HepG2 (cell line): Measurements from ENCODE around the gene ABCC5. TPM values are rescaled to one million over a fixed set of nuclear protein-coding genes. Genes with fewer than 3 reads are reported as not detected.
A peak's percentile ranks its signal among the peaks of the same experiment; 100 is the strongest.

Experiments used
- GZF1 ChIP-seq: sonication (generic); formaldehyde crosslinking; IDR thresholded peaks from 2 replicates; pipeline ENCODE4 v1.5.1; 2020; ENCODE audit warnings: mild to moderate bottlenecking, missing genetic modification reagents
- HNRNPL ChIP-seq: fragments of 200-400 bp; formaldehyde crosslinking; IDR thresholded peaks from 2 replicates; pipeline ENCODE4 v1.6.1; 2017; ENCODE audit warnings: mild to moderate bottlenecking, low read depth, low read length
- HOXA3 ChIP-seq: sonication (generic); formaldehyde crosslinking; IDR thresholded peaks from 2 replicates; pipeline ENCODE4 v1.5.0; 2020; ENCODE audit warnings: missing genetic modification reagents
- HOXA5 ChIP-seq: sonication (generic); formaldehyde crosslinking; IDR thresholded peaks from 2 replicates; pipeline ENCODE4 v1.4.0; 2020; ENCODE audit warnings: missing genetic modification reagents
- MYC ChIP-seq: sonication (generic); formaldehyde crosslinking; IDR thresholded peaks from 2 replicates; pipeline ENCODE4 v1.9.0; 2021; ENCODE audit warnings: missing genetic modification reagents, borderline replicate concordance
- NCOA2 ChIP-seq: sonication (generic); formaldehyde crosslinking; IDR thresholded peaks from 2 replicates; pipeline ENCODE4 v1.8.0; 2022; ENCODE audit warnings: inconsistent platforms
- POLR2AphosphoS5 ChIP-seq: IDR thresholded peaks from 2 replicates; pipeline ENCODE4 v1.6.1; 2012; ENCODE audit warnings: low read depth, low read length
- RARA ChIP-seq: IDR thresholded peaks from 2 replicates; pipeline ENCODE4 v1.6.1; 2016; ENCODE audit warnings: missing genetic modification reagents, missing compliant biosample characterization
- TBX2 ChIP-seq: sonication (generic); formaldehyde crosslinking; IDR thresholded peaks from 2 replicates; pipeline ENCODE4 v1.5.0; 2020; ENCODE audit warnings: missing genetic modification reagents, mild to moderate bottlenecking, borderline replicate concordance
- ZNF10 ChIP-seq: sonication (generic); formaldehyde crosslinking; IDR thresholded peaks from 2 replicates; pipeline ENCODE4 v1.4.0; 2020; ENCODE audit warnings: mild to moderate bottlenecking, low read depth, missing genetic modification reagents, borderline replicate concordance
- ZNF121 ChIP-seq: sonication (generic); formaldehyde crosslinking; IDR thresholded peaks from 2 replicates; pipeline ENCODE4 v1.5.0; 2020; ENCODE audit warnings: mild to moderate bottlenecking, missing genetic modification reagents
- ZNF577 ChIP-seq: sonication (generic); formaldehyde crosslinking; IDR thresholded peaks from 2 replicates; pipeline ENCODE4 v1.4.0; 2020; ENCODE audit warnings: mild to moderate bottlenecking, low read depth, missing genetic modification reagents, borderline replicate concordance
- ZNF749 ChIP-seq: sonication (generic); formaldehyde crosslinking; IDR thresholded peaks from 2 replicates; pipeline ENCODE4 v1.8.0; 2022; ENCODE audit warnings: mild to moderate bottlenecking, missing genetic modification reagents, moderate library complexity, borderline replicate concordance
- ZSCAN22 ChIP-seq: sonication (generic); formaldehyde crosslinking; IDR thresholded peaks from 2 replicates; pipeline ENCODE4 v1.4.0; 2020; ENCODE audit warnings: mild to moderate bottlenecking, missing genetic modification reagents
- polyA plus RNA-seq, 8 experiments: library from polyadenylated mRNA; depleted of rRNA in 3 of 8; stranded (reverse) in 7 of 8; unstranded in 1 of 8; fragments of >200 nt; fragmentation: Illumina TruSeq in 4 of 8; extraction: Trizol in 4 of 8; gene quantifications; 2 replicates each; pipeline versions ENCODE4 v1.2.1 to v1.2.3, GENCODE V29; 2011 to 2016; ENCODE audit warnings: low read depth in 4 of 8, missing spikeins in 1 of 8, mixed read lengths in 1 of 8; ENCODE audit not compliant: insufficient read depth in 1 of 8
- total RNA-seq, 5 experiments: library from RNA; depleted of rRNA; stranded (reverse); fragments of >200 nt; fragmentation: Illumina TruSeq; extraction: Trizol; gene quantifications; 2 replicates each; pipeline ENCODE4 v1.2.3, GENCODE V29; 2016; ENCODE audit warnings: low read depth in 1 of 5
- TF ChIP-seq, protein P1 (sequence below): sonication (generic); formaldehyde crosslinking; IDR thresholded peaks from 2 replicates; pipeline ENCODE4 v1.8.0; 2022; ENCODE audit warnings: low read depth, missing genetic modification reagents
- TF ChIP-seq, protein P2 (sequence below): sonication (generic); formaldehyde crosslinking; IDR thresholded peaks from 2 replicates; pipeline ENCODE4 v1.4.0; 2020; ENCODE audit warnings: missing genetic modification reagents
- TF ChIP-seq, protein P3 (sequence below): sonication (generic); formaldehyde crosslinking; conservative IDR thresholded peaks from 2 replicates; pipeline ENCODE4 v1.4.0; 2020; ENCODE audit warnings: mild to moderate bottlenecking, missing genetic modification reagents, moderate library complexity
- TF ChIP-seq, protein P4 (sequence below): IDR thresholded peaks from 2 replicates; pipeline ENCODE4 v1.6.1; 2012; ENCODE audit warnings: low read length, improper control_type of control experiment

The ABCC5 gene
- total and polyA plus RNA-seq, 2 of the 13 experiments (the other 11 are each of a cell fraction or from before 2014, with no cell fraction given) = 12.5 to 12.7 TPM

DNA sequence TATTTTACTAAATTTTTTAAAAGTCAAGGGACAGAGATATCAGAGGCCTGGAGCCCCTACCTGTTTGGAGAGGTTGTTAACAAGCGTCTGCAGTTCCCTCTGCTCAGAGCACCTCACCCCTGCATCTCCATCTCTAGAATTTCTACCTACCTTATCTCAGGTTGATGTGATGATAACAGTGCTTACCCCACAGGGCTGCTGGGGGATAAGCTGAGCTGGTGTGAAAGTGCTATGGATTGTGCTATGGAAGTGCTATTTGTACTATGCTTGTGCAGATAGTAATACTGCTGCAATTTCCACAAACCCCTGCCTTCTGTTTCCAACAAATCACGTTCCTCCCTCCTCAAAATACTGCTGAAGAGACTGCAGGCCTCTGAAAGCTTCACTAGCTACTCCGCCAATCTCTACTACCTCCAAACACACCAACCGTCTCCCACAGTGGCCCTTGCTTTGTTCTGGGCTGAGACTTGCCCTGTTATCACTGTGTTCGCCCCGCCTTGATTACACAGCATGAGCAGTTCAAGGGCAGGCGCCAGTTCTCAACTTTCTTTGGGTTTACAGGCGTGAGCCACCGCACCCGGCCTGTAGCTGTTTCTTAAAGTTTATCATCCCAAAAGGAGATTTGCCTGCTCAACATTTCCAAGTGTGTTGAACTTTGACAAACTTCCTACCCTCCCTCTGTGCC, 104.6 kb downstream of the ABCC5 start (continued):
- TF ChIP-seq, protein P1, sequence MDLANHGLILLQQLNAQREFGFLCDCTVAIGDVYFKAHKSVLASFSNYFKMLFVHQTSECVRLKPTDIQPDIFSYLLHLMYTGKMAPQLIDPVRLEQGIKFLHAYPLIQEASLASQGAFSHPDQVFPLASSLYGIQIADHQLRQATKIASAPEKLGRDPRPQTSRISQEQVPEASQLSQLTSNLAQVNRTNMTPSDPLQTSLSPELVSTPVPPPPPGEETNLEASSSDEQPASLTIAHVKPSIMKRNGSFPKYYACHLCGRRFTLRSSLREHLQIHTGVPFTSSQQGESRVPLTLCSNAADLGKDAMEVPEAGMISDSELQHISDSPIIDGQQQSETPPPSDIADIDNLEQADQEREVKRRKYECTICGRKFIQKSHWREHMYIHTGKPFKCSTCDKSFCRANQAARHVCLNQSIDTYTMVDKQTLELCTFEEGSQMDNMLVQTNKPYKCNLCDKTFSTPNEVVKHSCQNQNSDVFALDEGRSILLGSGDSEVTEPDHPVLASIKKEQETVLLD (CRISPR knock-in tag) = no peak
- TF ChIP-seq HOXA3 = peak; percentile 69
- TF ChIP-seq HOXA5 = peak; percentile 24; the same call in 1 of the 2 replicates
- TF ChIP-seq RARA (CRISPR knock-in tag) = peak; percentile 73
- no peak for TF ChIP-seq ZNF577 (CRISPR knock-in tag)
- TF ChIP-seq HNRNPL = no peak
- TF ChIP-seq, protein P2, sequence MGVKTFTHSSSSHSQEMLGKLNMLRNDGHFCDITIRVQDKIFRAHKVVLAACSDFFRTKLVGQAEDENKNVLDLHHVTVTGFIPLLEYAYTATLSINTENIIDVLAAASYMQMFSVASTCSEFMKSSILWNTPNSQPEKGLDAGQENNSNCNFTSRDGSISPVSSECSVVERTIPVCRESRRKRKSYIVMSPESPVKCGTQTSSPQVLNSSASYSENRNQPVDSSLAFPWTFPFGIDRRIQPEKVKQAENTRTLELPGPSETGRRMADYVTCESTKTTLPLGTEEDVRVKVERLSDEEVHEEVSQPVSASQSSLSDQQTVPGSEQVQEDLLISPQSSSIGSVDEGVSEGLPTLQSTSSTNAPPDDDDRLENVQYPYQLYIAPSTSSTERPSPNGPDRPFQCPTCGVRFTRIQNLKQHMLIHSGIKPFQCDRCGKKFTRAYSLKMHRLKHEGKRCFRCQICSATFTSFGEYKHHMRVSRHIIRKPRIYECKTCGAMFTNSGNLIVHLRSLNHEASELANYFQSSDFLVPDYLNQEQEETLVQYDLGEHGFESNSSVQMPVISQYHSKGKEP = no peak
- no peak for TF ChIP-seq ZSCAN22
- TF ChIP-seq POLR2AphosphoS5 = no peak
- TF ChIP-seq ZNF121 (CRISPR knock-in tag) = peak; percentile 56; the same call in 1 of the 2 replicates
- peak; percentile 86 for TF ChIP-seq TBX2 (CRISPR knock-in tag)
- TF ChIP-seq, protein P3, sequence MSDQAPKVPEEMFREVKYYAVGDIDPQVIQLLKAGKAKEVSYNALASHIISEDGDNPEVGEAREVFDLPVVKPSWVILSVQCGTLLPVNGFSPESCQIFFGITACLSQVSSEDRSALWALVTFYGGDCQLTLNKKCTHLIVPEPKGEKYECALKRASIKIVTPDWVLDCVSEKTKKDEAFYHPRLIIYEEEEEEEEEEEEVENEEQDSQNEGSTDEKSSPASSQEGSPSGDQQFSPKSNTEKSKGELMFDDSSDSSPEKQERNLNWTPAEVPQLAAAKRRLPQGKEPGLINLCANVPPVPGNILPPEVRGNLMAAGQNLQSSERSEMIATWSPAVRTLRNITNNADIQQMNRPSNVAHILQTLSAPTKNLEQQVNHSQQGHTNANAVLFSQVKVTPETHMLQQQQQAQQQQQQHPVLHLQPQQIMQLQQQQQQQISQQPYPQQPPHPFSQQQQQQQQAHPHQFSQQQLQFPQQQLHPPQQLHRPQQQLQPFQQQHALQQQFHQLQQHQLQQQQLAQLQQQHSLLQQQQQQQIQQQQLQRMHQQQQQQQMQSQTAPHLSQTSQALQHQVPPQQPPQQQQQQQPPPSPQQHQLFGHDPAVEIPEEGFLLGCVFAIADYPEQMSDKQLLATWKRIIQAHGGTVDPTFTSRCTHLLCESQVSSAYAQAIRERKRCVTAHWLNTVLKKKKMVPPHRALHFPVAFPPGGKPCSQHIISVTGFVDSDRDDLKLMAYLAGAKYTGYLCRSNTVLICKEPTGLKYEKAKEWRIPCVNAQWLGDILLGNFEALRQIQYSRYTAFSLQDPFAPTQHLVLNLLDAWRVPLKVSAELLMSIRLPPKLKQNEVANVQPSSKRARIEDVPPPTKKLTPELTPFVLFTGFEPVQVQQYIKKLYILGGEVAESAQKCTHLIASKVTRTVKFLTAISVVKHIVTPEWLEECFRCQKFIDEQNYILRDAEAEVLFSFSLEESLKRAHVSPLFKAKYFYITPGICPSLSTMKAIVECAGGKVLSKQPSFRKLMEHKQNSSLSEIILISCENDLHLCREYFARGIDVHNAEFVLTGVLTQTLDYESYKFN (CRISPR knock-in tag) = 0 out of 2 replicates have a peak, but pooled peaks have one; percentile 32
- TF ChIP-seq GZF1 (CRISPR knock-in tag) = no peak
- TF ChIP-seq ZNF749 = 0 out of 2 replicates have a peak, but pooled peaks have one; percentile 0
- TF ChIP-seq, protein P4, sequence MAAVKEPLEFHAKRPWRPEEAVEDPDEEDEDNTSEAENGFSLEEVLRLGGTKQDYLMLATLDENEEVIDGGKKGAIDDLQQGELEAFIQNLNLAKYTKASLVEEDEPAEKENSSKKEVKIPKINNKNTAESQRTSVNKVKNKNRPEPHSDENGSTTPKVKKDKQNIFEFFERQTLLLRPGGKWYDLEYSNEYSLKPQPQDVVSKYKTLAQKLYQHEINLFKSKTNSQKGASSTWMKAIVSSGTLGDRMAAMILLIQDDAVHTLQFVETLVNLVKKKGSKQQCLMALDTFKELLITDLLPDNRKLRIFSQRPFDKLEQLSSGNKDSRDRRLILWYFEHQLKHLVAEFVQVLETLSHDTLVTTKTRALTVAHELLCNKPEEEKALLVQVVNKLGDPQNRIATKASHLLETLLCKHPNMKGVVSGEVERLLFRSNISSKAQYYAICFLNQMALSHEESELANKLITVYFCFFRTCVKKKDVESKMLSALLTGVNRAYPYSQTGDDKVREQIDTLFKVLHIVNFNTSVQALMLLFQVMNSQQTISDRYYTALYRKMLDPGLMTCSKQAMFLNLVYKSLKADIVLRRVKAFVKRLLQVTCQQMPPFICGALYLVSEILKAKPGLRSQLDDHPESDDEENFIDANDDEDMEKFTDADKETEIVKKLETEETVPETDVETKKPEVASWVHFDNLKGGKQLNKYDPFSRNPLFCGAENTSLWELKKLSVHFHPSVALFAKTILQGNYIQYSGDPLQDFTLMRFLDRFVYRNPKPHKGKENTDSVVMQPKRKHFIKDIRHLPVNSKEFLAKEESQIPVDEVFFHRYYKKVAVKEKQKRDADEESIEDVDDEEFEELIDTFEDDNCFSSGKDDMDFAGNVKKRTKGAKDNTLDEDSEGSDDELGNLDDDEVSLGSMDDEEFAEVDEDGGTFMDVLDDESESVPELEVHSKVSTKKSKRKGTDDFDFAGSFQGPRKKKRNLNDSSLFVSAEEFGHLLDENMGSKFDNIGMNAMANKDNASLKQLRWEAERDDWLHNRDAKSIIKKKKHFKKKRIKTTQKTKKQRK = no peak
- no peak for TF ChIP-seq ZNF10
- peak; percentile 57 for TF ChIP-seq NCOA2
- TF ChIP-seq MYC (CRISPR knock-in tag) = peak; percentile 6; the same call in 1 of the 2 replicates
